Measurements from ENCODE around the gene GSG1L. TPM values are rescaled to one million over a fixed set of nuclear protein-coding genes. Genes with fewer than 3 reads are reported as not detected.
A peak's percentile ranks its signal among the peaks of the same experiment; 100 is the strongest.

Gene GSG1L
- total RNA-seq, 1 donor from 2014 or later = not detected

GRCh38 chr16:27771201-27771910 is 292.2 kb downstream of the GSG1L start:
- intact Hi-C loops (cut with DNase I) = no loop called here
- Histone ChIP-seq H3K27ac (peak overlapping the region; percentile 76 to 83), H3K36me3 (no peaks in the 10 kb centered on the region), H3K9me3 (no peaks in the 10 kb centered on the region), H3K27me3 (no peaks in the 10 kb centered on the region), H3K4me1 (peaks cover 4 to 15% of the 10 kb centered on the region in 2 donors), H3K4me3 (no peak overlapping the region)
- no peak for DNase-seq (ENCODE audit: low spot score in 2 of 2)
- no peak for TF ChIP-seq CTCF (IDR thresholded peaks at IDR 0.05)

- intact Hi-C loops (cut with DNase I) = no loop called here
- no peaks in the 10 kb centered on the region for H3K36me3 ChIP-seq
- peaks cover 4 to 15% of the 10 kb centered on the region in 2 donors for H3K4me1 ChIP-seq
- TF ChIP-seq CTCF (IDR thresholded peaks at IDR 0.05) = no peak
- no peak overlapping the region for H3K4me3 ChIP-seq
- DNase-seq (ENCODE audit: low spot score in 2 of 2) = no peak
- H3K9me3 ChIP-seq = no peaks in the 10 kb centered on the region
- peak overlapping the region; percentile 76 to 83 for H3K27ac ChIP-seq
- H3K27me3 ChIP-seq = no peaks in the 10 kb centered on the region
These were observed 293.0 kb downstream of the GSG1L start for GRCh38 chr16:27770271-27771196.

- H3K27ac ChIP-seq = peak overlapping the region; percentile 76 to 83
- H3K4me3 ChIP-seq = no peak overlapping the region
- H3K36me3 ChIP-seq = no peaks in the 10 kb centered on the region
- no peak for DNase-seq (ENCODE audit: low spot score in 2 of 2)
- intact Hi-C loops (cut with DNase I) = no loop called here
- peaks cover 4 to 15% of the 10 kb centered on the region in 2 donors for H3K4me1 ChIP-seq
- no peaks in the 10 kb centered on the region for H3K9me3 ChIP-seq
- TF ChIP-seq CTCF (IDR thresholded peaks at IDR 0.05) = peak in 1 of 3 experiments; percentile 9
- no peaks in the 10 kb centered on the region for H3K27me3 ChIP-seq
These were observed 293.8 kb downstream of the GSG1L start for GRCh38 chr16:27769561-27770255.

GRCh38 chr16:27768651-27769272 is 294.8 kb downstream of the GSG1L start:
- Histone ChIP-seq H3K9me3 (no peaks in the 10 kb centered on the region), H3K4me1 (peaks cover 4 to 15% of the 10 kb centered on the region in 2 donors), H3K36me3 (peaks cover 0 to 1% of the 10 kb centered on the region in 2 donors), H3K27me3 (no peaks in the 10 kb centered on the region), H3K4me3 (no peak overlapping the region), H3K27ac (peak overlapping the region; percentile 76 to 83)
- intact Hi-C loops (cut with DNase I) = no loop called here
- DNase-seq (ENCODE audit: low spot score in 2 of 2) = no peak
- no peak for TF ChIP-seq CTCF (IDR thresholded peaks at IDR 0.05)

GRCh38 chr16:27767971-27768591 is 295.4 kb downstream of the GSG1L start:
- no peak overlapping the region for H3K27ac ChIP-seq
- H3K9me3 ChIP-seq = no peaks in the 10 kb centered on the region
- no peak for DNase-seq (ENCODE audit: low spot score in 2 of 2)
- H3K4me3 ChIP-seq = no peak overlapping the region
- peaks cover 4 to 15% of the 10 kb centered on the region in 2 donors for H3K4me1 ChIP-seq
- H3K36me3 ChIP-seq = peaks cover 0 to 4% of the 10 kb centered on the region in 2 donors
- H3K27me3 ChIP-seq = no peaks in the 10 kb centered on the region
- intact Hi-C loops (cut with DNase I) = no loop called here
- TF ChIP-seq CTCF (IDR thresholded peaks at IDR 0.05) = no peak
